ENCODE results near the gene ALDH1A1. TPM values are rescaled to one million over a fixed set of nuclear protein-coding genes. Genes with fewer than 3 reads are reported as not detected.

ALDH1A1 gene
- total and polyA plus RNA-seq, 9 of the 15 experiments (the other 6 are each of a cell fraction or from before 2014, with no cell fraction given), result 1.8 to 86.3 (median 24.4) TPM

- no peak for DNase-seq (ENCODE audit: extremely low read depth in 1 of 4, low spot score in 3 of 4)
- Histone ChIP-seq H2AFZ (ENCODE audit: low read depth, low read length) (no peak overlapping the region), H3K4me1 (replicated peaks in 1 of 2; ENCODE audit: control insufficient read depth in 2 of 2, insufficient read depth in 2 of 2, low read length in 2 of 2) (no peaks in the 10 kb centered on the region; a peak in 2 of 5 replicates), H3K9me3 (replicated peaks; ENCODE audit: control insufficient read depth, insufficient read depth, low read depth, low read length) (no peaks in the 10 kb centered on the region), H4K20me1 (replicated peaks; ENCODE audit: control insufficient read depth, insufficient read depth, low read length) (no peaks in the 10 kb centered on the region), H3K27ac (ENCODE audit: extremely low read depth, low read depth, low read length) (no peak overlapping the region), H3K4me3 (no peak overlapping the region), H3K36me3 (ENCODE audit: control insufficient read depth, insufficient read depth, low read length) (no peaks in the 10 kb centered on the region), H3K79me2 (ENCODE audit: control insufficient read depth, insufficient read depth, low read length) (no peaks in the 10 kb centered on the region), H3K4me2 (ENCODE audit: insufficient read depth, low read length) (no peak overlapping the region), H3K9ac (ENCODE audit: insufficient read depth in 1 of 2, low read depth in 2 of 2, low read length in 2 of 2) (no peak overlapping the region), H3K27me3 (ENCODE audit: control insufficient read depth in 2 of 2, insufficient read depth in 2 of 2, low read length in 2 of 2) (no peaks in the 10 kb centered on the region), H3K9me1 (ENCODE audit: control insufficient read depth, insufficient read depth, low read length) (no peaks in the 10 kb centered on the region)
- POLR2A ChIA-PET, result interaction anchor here (0.6 to 0.9 kb wide), 2 partner anchors 30 to 88 kb away, joined by 3 to 4 read pairs; no protein-coding TSS in a partner anchor
- FAIRE-seq, result no peak
- in situ Hi-C loops (cut with MboI), result no loop called here
- TF ChIP-seq, protein P1, sequence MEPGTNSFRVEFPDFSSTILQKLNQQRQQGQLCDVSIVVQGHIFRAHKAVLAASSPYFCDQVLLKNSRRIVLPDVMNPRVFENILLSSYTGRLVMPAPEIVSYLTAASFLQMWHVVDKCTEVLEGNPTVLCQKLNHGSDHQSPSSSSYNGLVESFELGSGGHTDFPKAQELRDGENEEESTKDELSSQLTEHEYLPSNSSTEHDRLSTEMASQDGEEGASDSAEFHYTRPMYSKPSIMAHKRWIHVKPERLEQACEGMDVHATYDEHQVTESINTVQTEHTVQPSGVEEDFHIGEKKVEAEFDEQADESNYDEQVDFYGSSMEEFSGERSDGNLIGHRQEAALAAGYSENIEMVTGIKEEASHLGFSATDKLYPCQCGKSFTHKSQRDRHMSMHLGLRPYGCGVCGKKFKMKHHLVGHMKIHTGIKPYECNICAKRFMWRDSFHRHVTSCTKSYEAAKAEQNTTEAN (CRISPR knock-in tag; IDR thresholded peaks at IDR 0.05), result no peak
- TF ChIP-seq SFPQ (IDR thresholded peaks at IDR 0.05; ENCODE audit: low read depth, low read length) (no peak), DACH1 (IDR thresholded peaks at IDR 0.05; ENCODE audit: partially characterized antibody) (no peak), SMARCB1 (IDR thresholded peaks at IDR 0.05; ENCODE audit: insufficient read length, low read depth) (no peak), NUFIP1 (IDR thresholded peaks at IDR 0.05; ENCODE audit: partially characterized antibody) (no peak), NONO (IDR thresholded peaks at IDR 0.05; ENCODE audit: low read depth in 2 of 2, low read length in 1 of 2) (no peak), ARNT (IDR thresholded peaks at IDR 0.05) (no peak), HNRNPH1 (optimal IDR thresholded peaks at IDR 0.05; ENCODE audit: low read depth, low read length) (no peak), CBFA2T3 (IDR thresholded peaks at IDR 0.05) (no peak), DIDO1 (tag; IDR thresholded peaks at IDR 0.05; ENCODE audit: low read depth) (no peak), HDGF (IDR thresholded peaks at IDR 0.05) (no peak), MAFF (IDR thresholded peaks at IDR 0.05; ENCODE audit: low read length) (no peak)
- TF ChIP-seq, protein P2, sequence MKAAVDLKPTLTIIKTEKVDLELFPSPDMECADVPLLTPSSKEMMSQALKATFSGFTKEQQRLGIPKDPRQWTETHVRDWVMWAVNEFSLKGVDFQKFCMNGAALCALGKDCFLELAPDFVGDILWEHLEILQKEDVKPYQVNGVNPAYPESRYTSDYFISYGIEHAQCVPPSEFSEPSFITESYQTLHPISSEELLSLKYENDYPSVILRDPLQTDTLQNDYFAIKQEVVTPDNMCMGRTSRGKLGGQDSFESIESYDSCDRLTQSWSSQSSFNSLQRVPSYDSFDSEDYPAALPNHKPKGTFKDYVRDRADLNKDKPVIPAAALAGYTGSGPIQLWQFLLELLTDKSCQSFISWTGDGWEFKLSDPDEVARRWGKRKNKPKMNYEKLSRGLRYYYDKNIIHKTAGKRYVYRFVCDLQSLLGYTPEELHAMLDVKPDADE (conservative IDR thresholded peaks at IDR 0.05; ENCODE audit: control insufficient read depth, low read depth, low read length), result no peak
- WGBS (ENCODE audit: insufficient coverage, low coverage, missing lambda C conversion rate), result 88% methylated on average over 2 of the region's 2 CpGs
- CTCF ChIA-PET (ENCODE audit: low intra/inter-chr PET ratio), result no interaction called here
- BruUV-seq (replicated peaks), result no TSS peak
- ATAC-seq, result no peak
- intact Hi-C loops (cut with micrococcal nuclease), result no loop called here
Observed at GRCh38 chr9:72977670-72978069, 24.8 kb upstream of the ALDH1A1 start.
